ACC112 (cell line): ENCODE results near the gene GNAO1.

Experiments
- H2AFZ ChIP-seq: fragments of 200-600 bp; sonication (generic); one replicate; pipeline ENCODE4 v1.6.0; 2017; ENCODE audit warnings: antibody characterized with exemption, low read length; ENCODE audit not compliant: unreplicated experiment
- H3K27ac ChIP-seq: fragments of 200-600 bp; sonication (generic); 2 replicates; pipeline ENCODE4 v1.5.1; 2014; ENCODE audit warnings: low read depth, mild to moderate bottlenecking, antibody characterized with exemption, low read length, moderate library complexity
- H3K27me3 ChIP-seq: fragments of 200-600 bp; sonication (generic); 2 replicates; pipeline ENCODE4 v1.6.1; 2014; ENCODE audit warnings: mild to moderate bottlenecking, antibody characterized with exemption, low read length, moderate library complexity, mixed read lengths; ENCODE audit not compliant: insufficient read depth
- H3K36me3 ChIP-seq: fragments of 200-600 bp; sonication (generic); 2 replicates; pipeline ENCODE4 v1.6.1; 2016; ENCODE audit warnings: mild to moderate bottlenecking, antibody characterized with exemption, low read length, moderate library complexity, mixed read lengths; ENCODE audit not compliant: insufficient read depth
- H3K4me1 ChIP-seq: fragments of 200-600 bp; sonication (generic); one replicate; pipeline ENCODE4 v1.6.1; 2016; ENCODE audit warnings: low read length, mixed read lengths; ENCODE audit not compliant: insufficient read depth, unreplicated experiment, control insufficient read depth
- H3K4me3 ChIP-seq: fragments of 200-600 bp; sonication (generic); 2 replicates; pipeline ENCODE4 v1.5.1; 2014; ENCODE audit warnings: mild to moderate bottlenecking, low read depth, low read length
- H3K79me2 ChIP-seq: fragments of 200-600 bp; sonication (generic); one replicate; pipeline ENCODE4 v1.6.0; 2016; ENCODE audit warnings: low read length; ENCODE audit not compliant: control insufficient read depth, unreplicated experiment, insufficient read depth

The GNAO1 gene

GRCh38 chr16:56257666-56258342 lies 66.5 kb downstream of the GNAO1 start:
- H3K79me2 ChIP-seq, result no peaks in the 10 kb centered on the region
- H3K4me3 ChIP-seq, result no peak overlapping the region
- no peaks in the 10 kb centered on the region for H3K36me3 ChIP-seq
- H2AFZ ChIP-seq, result no peak overlapping the region
- H3K27ac ChIP-seq, result no peak overlapping the region
- H3K27me3 ChIP-seq, result peaks cover 76% of the 10 kb centered on the region
- no peaks in the 10 kb centered on the region for H3K4me1 ChIP-seq

- no peaks in the 10 kb centered on the region for H3K4me1 ChIP-seq
- no peaks in the 10 kb centered on the region for H3K36me3 ChIP-seq
- H3K79me2 ChIP-seq, result no peaks in the 10 kb centered on the region
- H3K27me3 ChIP-seq, result peaks cover 66% of the 10 kb centered on the region
- H3K4me3 ChIP-seq, result no peak overlapping the region
- H2AFZ ChIP-seq, result no peak overlapping the region
- no peak overlapping the region for H3K27ac ChIP-seq
These were observed 67.5 kb downstream of the GNAO1 start for GRCh38 chr16:56258508-56259424.

GRCh38 chr16:56259425-56259779 lies 68.1 kb downstream of the GNAO1 start:
- Histone ChIP-seq H3K27me3 (peaks cover 66% of the 10 kb centered on the region), H3K79me2 (no peaks in the 10 kb centered on the region), H3K4me3 (no peak overlapping the region), H2AFZ (no peak overlapping the region), H3K36me3 (no peaks in the 10 kb centered on the region), H3K27ac (no peak overlapping the region), H3K4me1 (no peaks in the 10 kb centered on the region)

GRCh38 chr16:56260378-56261160 lies 69.3 kb downstream of the GNAO1 start:
- no peaks in the 10 kb centered on the region for H3K4me1 ChIP-seq

GRCh38 chr16:56261656-56262055 lies 70.4 kb downstream of the GNAO1 start:
- H3K79me2 ChIP-seq, result no peaks in the 10 kb centered on the region
- H3K27ac ChIP-seq, result no peak overlapping the region
- H3K4me1 ChIP-seq, result no peaks in the 10 kb centered on the region
- H2AFZ ChIP-seq, result no peak overlapping the region
- H3K27me3 ChIP-seq, result peaks cover 48% of the 10 kb centered on the region
- H3K4me3 ChIP-seq, result no peak overlapping the region
- no peaks in the 10 kb centered on the region for H3K36me3 ChIP-seq

More at GRCh38 chr16:56260378-56261160, 69.3 kb downstream of the GNAO1 start:
- peaks cover 56% of the 10 kb centered on the region for H3K27me3 ChIP-seq
- no peak overlapping the region for H3K4me3 ChIP-seq
- H3K79me2 ChIP-seq, result no peaks in the 10 kb centered on the region
- H3K27ac ChIP-seq, result no peak overlapping the region
- no peak overlapping the region for H2AFZ ChIP-seq
- H3K36me3 ChIP-seq, result no peaks in the 10 kb centered on the region

- Histone ChIP-seq H3K4me1 (no peaks in the 10 kb centered on the region), H3K36me3 (no peaks in the 10 kb centered on the region), H3K4me3 (no peak overlapping the region), H3K27me3 (peaks cover 43% of the 10 kb centered on the region), H3K79me2 (no peaks in the 10 kb centered on the region), H2AFZ (no peak overlapping the region), H3K27ac (no peak overlapping the region)
These were observed 70.9 kb downstream of the GNAO1 start for GRCh38 chr16:56262148-56262547.

GRCh38 chr16:56262551-56263245 lies 71.4 kb downstream of the GNAO1 start:
- no peak overlapping the region for H3K4me3 ChIP-seq
- no peak overlapping the region for H3K27ac ChIP-seq
- no peaks in the 10 kb centered on the region for H3K4me1 ChIP-seq
- no peaks in the 10 kb centered on the region for H3K79me2 ChIP-seq
- no peaks in the 10 kb centered on the region for H3K36me3 ChIP-seq
- peaks cover 38% of the 10 kb centered on the region for H3K27me3 ChIP-seq
- no peak overlapping the region for H2AFZ ChIP-seq

- Histone ChIP-seq H3K4me1 (no peaks in the 10 kb centered on the region), H3K27me3 (peaks cover 25% of the 10 kb centered on the region), H3K27ac (no peak overlapping the region), H3K36me3 (no peaks in the 10 kb centered on the region), H3K79me2 (no peaks in the 10 kb centered on the region), H2AFZ (no peak overlapping the region), H3K4me3 (no peak overlapping the region)
These were observed 72.7 kb downstream of the GNAO1 start for GRCh38 chr16:56263711-56264608.

- Histone ChIP-seq H3K4me3 (no peak overlapping the region), H3K27me3 (peaks cover 19% of the 10 kb centered on the region), H3K4me1 (no peaks in the 10 kb centered on the region), H3K27ac (no peak overlapping the region), H3K79me2 (no peaks in the 10 kb centered on the region), H3K36me3 (no peaks in the 10 kb centered on the region), H2AFZ (no peak overlapping the region)
These were observed 73.3 kb downstream of the GNAO1 start for GRCh38 chr16:56264609-56264972.
